ENCODE results near the gene ZBTB8B.

DNA sequence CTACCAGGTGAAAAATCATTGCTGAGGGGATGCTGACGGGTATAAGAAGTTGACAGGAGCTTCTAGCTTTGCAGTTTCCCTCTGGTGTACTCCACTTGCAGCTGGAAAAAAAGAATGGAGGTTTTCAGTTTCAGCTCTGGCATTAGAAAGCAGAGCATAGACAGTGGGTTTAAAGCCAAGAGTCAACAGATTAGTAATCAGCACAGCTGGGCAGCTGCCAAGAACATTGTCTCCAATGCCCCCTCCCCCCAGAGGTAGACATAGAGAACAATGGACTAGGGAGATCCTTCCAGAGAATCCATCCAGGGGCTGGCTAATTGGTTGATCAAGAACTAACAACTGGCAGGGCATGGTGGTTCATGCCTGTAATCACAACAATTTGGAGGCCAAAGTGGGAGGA, 10.1 kb upstream of the ZBTB8B start:
- TF ChIP-seq, protein P1, sequence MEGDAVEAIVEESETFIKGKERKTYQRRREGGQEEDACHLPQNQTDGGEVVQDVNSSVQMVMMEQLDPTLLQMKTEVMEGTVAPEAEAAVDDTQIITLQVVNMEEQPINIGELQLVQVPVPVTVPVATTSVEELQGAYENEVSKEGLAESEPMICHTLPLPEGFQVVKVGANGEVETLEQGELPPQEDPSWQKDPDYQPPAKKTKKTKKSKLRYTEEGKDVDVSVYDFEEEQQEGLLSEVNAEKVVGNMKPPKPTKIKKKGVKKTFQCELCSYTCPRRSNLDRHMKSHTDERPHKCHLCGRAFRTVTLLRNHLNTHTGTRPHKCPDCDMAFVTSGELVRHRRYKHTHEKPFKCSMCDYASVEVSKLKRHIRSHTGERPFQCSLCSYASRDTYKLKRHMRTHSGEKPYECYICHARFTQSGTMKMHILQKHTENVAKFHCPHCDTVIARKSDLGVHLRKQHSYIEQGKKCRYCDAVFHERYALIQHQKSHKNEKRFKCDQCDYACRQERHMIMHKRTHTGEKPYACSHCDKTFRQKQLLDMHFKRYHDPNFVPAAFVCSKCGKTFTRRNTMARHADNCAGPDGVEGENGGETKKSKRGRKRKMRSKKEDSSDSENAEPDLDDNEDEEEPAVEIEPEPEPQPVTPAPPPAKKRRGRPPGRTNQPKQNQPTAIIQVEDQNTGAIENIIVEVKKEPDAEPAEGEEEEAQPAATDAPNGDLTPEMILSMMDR (conservative IDR thresholded peaks at IDR 0.05; ENCODE audit: low read length), result no peak
- TF ChIP-seq EZH2phosphoT487 (IDR thresholded peaks at IDR 0.05; ENCODE audit: borderline replicate concordance, low read depth, low read length), result no peak

Measured in OCI-LY7 (cell line).